ENCODE results near the gene TRERF1. TPM values are rescaled to one million over a fixed set of nuclear protein-coding genes. Genes with fewer than 3 reads are reported as not detected.

Gene TRERF1
- total RNA-seq, 2 experiments from 2014 or later = 12.2 to 14.5 TPM

DNA sequence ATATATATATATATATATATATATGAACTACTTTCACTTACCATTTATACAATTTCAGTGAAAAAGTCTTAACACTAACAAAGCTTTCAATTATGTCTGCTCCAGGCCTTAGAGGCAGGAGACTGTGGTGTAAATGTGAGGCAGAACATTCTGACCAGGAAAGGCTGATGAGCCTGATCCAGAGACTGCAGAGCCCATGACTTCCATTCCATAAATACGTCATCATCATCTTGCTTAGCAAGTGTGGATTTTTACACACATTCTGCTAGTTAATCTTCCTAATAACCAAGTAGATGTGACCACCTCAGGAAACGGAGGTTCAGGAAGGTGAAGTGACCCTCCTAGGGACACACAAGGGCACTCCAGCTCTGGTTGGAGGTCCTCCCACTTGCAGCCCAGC is 14.9 kb downstream of the TRERF1 start:
- Mint-ChIP-seq H3K27me3 (no peaks in the 10 kb centered on the region), H3K27ac (no peak overlapping the region), H3K36me3 (ENCODE audit: low read depth) (peaks cover 25% of the 10 kb centered on the region), H3K4me1 (peaks cover 32% of the 10 kb centered on the region), H3K9me3 (ENCODE audit: low read depth) (peaks cover 10% of the 10 kb centered on the region), H3K4me3 (no peak overlapping the region)
- CTCF ChIA-PET = no interaction called here
- DNase-seq (no peak), ATAC-seq (no peak)
- POLR2A ChIA-PET = interaction anchor here (0.6 kb wide), 1 partner anchor 15 kb away, joined by 3 read pairs; no protein-coding TSS in a partner anchor
- intact Hi-C loops (cut with DNase I, micrococcal nuclease) = no loop called here

GRCh38 chr6:42434237-42434636 is 17.5 kb downstream of the TRERF1 start:
- Mint-ChIP-seq H3K4me1 (peaks cover 32% of the 10 kb centered on the region), H3K9me3 (ENCODE audit: low read depth) (peaks cover 10% of the 10 kb centered on the region), H3K27me3 (no peaks in the 10 kb centered on the region), H3K27ac (no peak overlapping the region), H3K4me3 (no peak overlapping the region), H3K36me3 (ENCODE audit: low read depth) (peaks cover 30% of the 10 kb centered on the region)
- DNase-seq (no peak), ATAC-seq (no peak)
- intact Hi-C loops (cut with DNase I, micrococcal nuclease) = no loop called here
- ChIA-PET POLR2A (no interaction called here), CTCF (no interaction called here)

DNA sequence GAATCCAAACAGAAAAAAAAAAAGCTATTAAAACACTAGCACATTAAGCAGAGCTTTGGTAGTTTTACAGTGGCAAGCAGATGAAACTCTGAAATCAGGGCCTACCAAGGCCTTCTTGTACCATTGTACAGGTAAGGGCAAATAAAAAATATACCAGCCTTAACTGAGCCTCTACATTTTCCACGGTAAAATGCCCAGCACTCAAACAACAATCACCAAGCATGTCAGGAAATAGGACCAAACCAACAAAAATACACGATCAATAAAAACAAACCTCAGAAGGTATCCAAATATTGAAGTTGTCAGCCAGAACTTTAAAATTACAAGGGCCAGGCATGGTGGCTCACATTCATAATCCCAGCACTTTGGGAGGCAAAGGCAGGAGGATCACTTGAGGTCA is 18.3 kb downstream of the TRERF1 start:
- ATAC-seq = no peak
- no peak overlapping the region for H3K27ac Mint-ChIP-seq
- CTCF ChIA-PET = interaction anchor here (0.8 to 1.5 kb wide), 3 partner anchors 9 to 36 kb away, joined by 3 to 6 read pairs (median 3); no protein-coding TSS in a partner anchor
- no peaks in the 10 kb centered on the region for H3K27me3 Mint-ChIP-seq
- peaks cover 10% of the 10 kb centered on the region for H3K9me3 Mint-ChIP-seq (ENCODE audit: low read depth)
- peaks cover 35% of the 10 kb centered on the region for H3K4me1 Mint-ChIP-seq
- intact Hi-C loops (cut with DNase I, micrococcal nuclease) = no loop called here
- DNase-seq = no peak
- POLR2A ChIA-PET = interaction anchor here (0.6 to 1.5 kb wide), 2 partner anchors 10 to 17 kb away, joined by 3 to 4 read pairs; no protein-coding TSS in a partner anchor
- H3K4me3 Mint-ChIP-seq = no peak overlapping the region
- peaks cover 32% of the 10 kb centered on the region for H3K36me3 Mint-ChIP-seq (ENCODE audit: low read depth)

DNA sequence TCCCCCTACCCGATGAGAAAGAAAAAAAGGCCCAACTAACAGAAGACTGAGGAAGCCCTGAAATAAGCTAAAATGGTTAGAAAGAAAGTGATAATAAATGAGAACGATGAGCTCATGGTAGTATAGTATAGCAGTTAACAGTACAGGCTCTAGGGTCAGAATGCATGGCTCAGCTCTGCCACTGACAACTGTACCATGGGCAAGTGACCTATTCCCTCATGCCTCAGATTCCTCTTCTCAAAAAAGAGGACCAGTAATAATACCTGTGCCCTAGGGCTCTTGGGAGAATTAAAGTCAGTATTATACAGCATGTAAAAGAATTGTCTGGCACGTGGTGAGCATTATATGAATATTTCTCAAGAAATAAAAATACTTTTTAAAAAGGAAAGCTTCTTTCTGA is 19.8 kb downstream of the TRERF1 start:
- ChIA-PET CTCF (interaction anchor here (0.6 to 2.1 kb wide), 6 partner anchors 10 to 689 kb away, joined by 3 to 13 read pairs (median 3); no protein-coding TSS in a partner anchor), POLR2A (interaction anchor here (0.7 to 1.5 kb wide), 2 partner anchors 19 to 196 kb away, joined by 4 read pairs; no protein-coding TSS in a partner anchor)
- Mint-ChIP-seq H3K27ac (no peak overlapping the region), H3K36me3 (ENCODE audit: low read depth) (peaks cover 33% of the 10 kb centered on the region), H3K27me3 (no peaks in the 10 kb centered on the region), H3K9me3 (ENCODE audit: low read depth) (peaks cover 10% of the 10 kb centered on the region), H3K4me1 (peaks cover 40% of the 10 kb centered on the region), H3K4me3 (no peak overlapping the region)
- DNase-seq (no peak), ATAC-seq (no peak)
- intact Hi-C loops (cut with DNase I, micrococcal nuclease) = no loop called here

GRCh38 chr6:42431356-42431755 is 20.4 kb downstream of the TRERF1 start:
- Mint-ChIP-seq H3K4me3 (no peak overlapping the region), H3K27me3 (no peaks in the 10 kb centered on the region), H3K9me3 (ENCODE audit: low read depth) (peaks cover 10% of the 10 kb centered on the region), H3K36me3 (ENCODE audit: low read depth) (peaks cover 33% of the 10 kb centered on the region), H3K27ac (no peak overlapping the region), H3K4me1 (peaks cover 43% of the 10 kb centered on the region)
- CTCF ChIA-PET = interaction anchor here (0.5 to 2.1 kb wide), 3 partner anchors 10 to 188 kb away, joined by 3 to 13 read pairs (median 3); no protein-coding TSS in a partner anchor
- POLR2A ChIA-PET = interaction anchor here (0.6 to 0.7 kb wide), 2 partner anchors 17 to 196 kb away, joined by 4 to 10 read pairs; no protein-coding TSS in a partner anchor
- no peak for ATAC-seq
- DNase-seq = no peak
- intact Hi-C loops (cut with DNase I, micrococcal nuclease) = no loop called here

DNA sequence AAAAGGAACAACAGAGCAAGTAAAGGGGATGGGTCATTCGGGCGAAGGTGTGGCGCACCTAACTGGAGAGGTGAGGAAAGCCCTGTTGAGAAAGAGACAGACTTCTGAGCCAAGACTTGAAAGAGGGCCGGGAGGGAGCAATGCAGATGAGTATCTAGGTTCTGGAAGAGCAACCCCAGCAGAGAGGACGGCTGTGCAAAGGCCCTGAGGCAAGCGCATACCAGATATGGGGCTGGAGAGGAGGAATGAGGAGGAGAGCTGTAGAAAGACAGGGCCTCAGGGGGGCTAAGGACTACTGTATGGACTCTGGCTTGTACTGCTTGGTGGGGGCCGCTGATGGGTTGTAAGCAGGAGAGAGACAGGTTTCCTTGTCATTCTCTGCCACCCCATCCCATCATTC is 21.9 kb downstream of the TRERF1 start:
- H3K4me3 Mint-ChIP-seq = no peak overlapping the region
- peaks cover 8% of the 10 kb centered on the region for H3K9me3 Mint-ChIP-seq (ENCODE audit: low read depth)
- no peaks in the 10 kb centered on the region for H3K27me3 Mint-ChIP-seq
- peaks cover 54% of the 10 kb centered on the region for H3K4me1 Mint-ChIP-seq
- CTCF ChIA-PET = interaction anchor here (0.7 to 1.0 kb wide), 3 partner anchors 11 to 102 kb away, joined by 3 read pairs; no protein-coding TSS in a partner anchor
- ATAC-seq (no peak), DNase-seq (no peak)
- POLR2A ChIA-PET = no interaction called here
- H3K27ac Mint-ChIP-seq = no peak overlapping the region
- H3K36me3 Mint-ChIP-seq (ENCODE audit: low read depth) = peaks cover 32% of the 10 kb centered on the region
- intact Hi-C loops (cut with DNase I, micrococcal nuclease) = no loop called here

- Mint-ChIP-seq H3K36me3 (ENCODE audit: low read depth) (peaks cover 25% of the 10 kb centered on the region), H3K4me3 (no peak overlapping the region), H3K27me3 (no peaks in the 10 kb centered on the region), H3K27ac (peak overlapping the region; percentile 28), H3K4me1 (peaks cover 58% of the 10 kb centered on the region), H3K9me3 (ENCODE audit: low read depth) (peaks cover 6% of the 10 kb centered on the region)
- CTCF ChIA-PET = interaction anchor here (0.8 to 1.3 kb wide), 3 partner anchors 18 to 118 kb away, joined by 3 to 7 read pairs (median 3); no protein-coding TSS in a partner anchor
- DNase-seq = no peak
- POLR2A ChIA-PET = no interaction called here
- intact Hi-C loops (cut with DNase I, micrococcal nuclease) = no loop called here
- ATAC-seq = no peak
These were observed 22.6 kb downstream of the TRERF1 start for GRCh38 chr6:42429042-42429585.

- Mint-ChIP-seq H3K36me3 (ENCODE audit: low read depth) (peaks cover 20% of the 10 kb centered on the region), H3K4me1 (peaks cover 62% of the 10 kb centered on the region), H3K27me3 (no peaks in the 10 kb centered on the region), H3K27ac (peak overlapping the region; percentile 28), H3K4me3 (no peak overlapping the region), H3K9me3 (ENCODE audit: low read depth) (peaks cover 2% of the 10 kb centered on the region)
- peak; percentile 65 for ATAC-seq
- DNase-seq = peak; percentile 51
- intact Hi-C loops (cut with DNase I, micrococcal nuclease) = no loop called here
- ChIA-PET CTCF (interaction anchor here (0.6 to 1.9 kb wide), 7 partner anchors 14 to 167 kb away, joined by 3 to 7 read pairs (median 3); no protein-coding TSS in a partner anchor), POLR2A (interaction anchor here (0.6 to 0.7 kb wide), 4 partner anchors 13 to 137 kb away, joined by 3 to 8 read pairs (median 6); no protein-coding TSS in a partner anchor)
These were observed 23.2 kb downstream of the TRERF1 start for GRCh38 chr6:42428326-42429041.

DNA sequence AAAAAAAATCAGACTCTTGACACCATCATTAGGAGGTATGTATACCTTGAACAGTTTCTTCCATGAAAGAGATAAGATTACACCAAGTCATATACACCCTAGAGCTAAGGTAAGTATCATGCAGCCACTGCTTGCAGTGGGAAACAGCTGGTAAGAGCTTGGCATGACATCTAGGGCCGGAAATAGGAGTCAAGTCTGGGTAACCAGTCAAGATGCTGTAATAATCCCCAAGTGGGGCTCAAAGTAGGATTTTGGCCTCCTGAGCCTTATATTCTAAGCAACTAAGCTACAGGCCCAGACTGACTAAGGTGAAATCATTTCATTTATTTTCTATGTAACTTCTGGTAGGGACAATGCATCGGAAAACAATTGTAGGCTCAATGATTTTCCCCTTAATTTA is 23.9 kb downstream of the TRERF1 start:
- H3K4me3 Mint-ChIP-seq = no peak overlapping the region
- peaks cover 15% of the 10 kb centered on the region for H3K36me3 Mint-ChIP-seq (ENCODE audit: low read depth)
- H3K27me3 Mint-ChIP-seq = no peaks in the 10 kb centered on the region
- CTCF ChIA-PET = interaction anchor here (0.6 to 1.9 kb wide), 6 partner anchors 14 to 166 kb away, joined by 3 to 7 read pairs (median 4); no protein-coding TSS in a partner anchor
- DNase-seq (no peak), ATAC-seq (no peak)
- no peaks in the 10 kb centered on the region for H3K9me3 Mint-ChIP-seq (ENCODE audit: low read depth)
- peak overlapping the region; percentile 28 for H3K27ac Mint-ChIP-seq
- intact Hi-C loops (cut with DNase I, micrococcal nuclease) = no loop called here
- peaks cover 66% of the 10 kb centered on the region for H3K4me1 Mint-ChIP-seq
- POLR2A ChIA-PET = interaction anchor here (0.6 to 0.7 kb wide), 4 partner anchors 12 to 136 kb away, joined by 3 to 8 read pairs (median 6); no protein-coding TSS in a partner anchor

GRCh38 chr6:42426191-42426590 is 25.5 kb downstream of the TRERF1 start:
- no peak for DNase-seq
- peaks cover 10% of the 10 kb centered on the region for H3K36me3 Mint-ChIP-seq (ENCODE audit: low read depth)
- ChIA-PET POLR2A (no interaction called here), CTCF (interaction anchor here (1.1 kb wide), 1 partner anchor 120 kb away, joined by 4 read pairs; no protein-coding TSS in a partner anchor)
- H3K27me3 Mint-ChIP-seq = no peaks in the 10 kb centered on the region
- peaks cover 67% of the 10 kb centered on the region for H3K4me1 Mint-ChIP-seq
- no peak overlapping the region for H3K27ac Mint-ChIP-seq
- no peaks in the 10 kb centered on the region for H3K9me3 Mint-ChIP-seq (ENCODE audit: low read depth)
- intact Hi-C loops (cut with DNase I, micrococcal nuclease) = no loop called here
- no peak for ATAC-seq
- H3K4me3 Mint-ChIP-seq = no peak overlapping the region

DNA sequence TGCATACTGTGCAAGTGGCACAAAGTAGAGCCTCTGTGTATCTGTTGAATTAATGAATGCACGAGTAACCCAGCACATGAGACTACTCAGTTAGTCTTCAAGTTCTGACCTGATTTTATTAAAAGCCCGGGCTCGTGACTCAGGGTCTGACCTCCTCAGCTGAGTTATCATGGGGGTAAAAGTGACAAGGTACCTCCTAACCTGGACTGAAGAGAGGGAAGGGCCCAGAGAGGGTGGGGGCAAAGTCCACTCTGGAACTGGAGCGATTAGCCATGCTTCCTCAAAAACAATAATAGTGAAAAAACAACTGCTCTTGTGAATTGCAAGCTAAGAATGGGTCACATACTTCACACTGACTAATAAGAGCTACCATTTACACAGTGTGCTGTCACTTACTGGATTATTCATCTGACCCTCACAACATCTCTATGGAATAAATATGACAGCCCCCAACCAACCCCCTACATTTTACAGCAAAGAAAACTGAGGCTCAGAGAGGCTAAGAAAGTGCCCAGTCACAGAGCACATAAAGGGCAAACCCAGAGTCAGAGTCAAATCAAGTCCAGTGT is 26.7 kb downstream of the TRERF1 start:
- no peak overlapping the region for H3K4me3 Mint-ChIP-seq
- peak overlapping the region; percentile 6 for H3K27ac Mint-ChIP-seq
- no peak for DNase-seq
- peak; percentile 27 for ATAC-seq
- POLR2A ChIA-PET = interaction anchor here (0.5 to 1.0 kb wide), 2 partner anchors 10 to 35 kb away, joined by 4 to 7 read pairs; no protein-coding TSS in a partner anchor
- CTCF ChIA-PET = interaction anchor here (1.3 to 3.0 kb wide), 4 partner anchors 9 to 122 kb away, joined by 3 to 12 read pairs (median 8); no protein-coding TSS in a partner anchor
- H3K36me3 Mint-ChIP-seq (ENCODE audit: low read depth) = peaks cover 10% of the 10 kb centered on the region
- intact Hi-C loops (cut with DNase I, micrococcal nuclease) = no loop called here
- H3K27me3 Mint-ChIP-seq = no peaks in the 10 kb centered on the region
- no peaks in the 10 kb centered on the region for H3K9me3 Mint-ChIP-seq (ENCODE audit: low read depth)
- H3K4me1 Mint-ChIP-seq = peaks cover 63% of the 10 kb centered on the region
